GM12872 (cell line): ENCODE measurements around the gene RAI14.

ENCODE experiments used
- CTCF ChIP-seq: IDR thresholded peaks from 3 replicates; pipeline ENCODE4 v1.5.1; 2011; ENCODE audit warnings: low read depth, mild to moderate bottlenecking, low read length, moderate library complexity; ENCODE audit not compliant: insufficient read depth

Gene RAI14

GRCh38 chr5:34790069-34790468 is 133.9 kb downstream of the RAI14 start:
- no peak for TF ChIP-seq CTCF

- TF ChIP-seq CTCF, result no peak
Measured at GRCh38 chr5:34791761-34792244, 135.7 kb downstream of the RAI14 start.

GRCh38 chr5:34802834-34803563 is 146.9 kb downstream of the RAI14 start:
- TF ChIP-seq CTCF, result no peak

GRCh38 chr5:34803974-34804732 is 148.0 kb downstream of the RAI14 start:
- no peak for TF ChIP-seq CTCF

GRCh38 chr5:34804913-34805312 is 148.8 kb downstream of the RAI14 start:
- no peak for TF ChIP-seq CTCF

- TF ChIP-seq CTCF, result no peak
Measured at GRCh38 chr5:34806532-34806931, 150.4 kb downstream of the RAI14 start.

GRCh38 chr5:34811706-34812105 is 155.6 kb downstream of the RAI14 start:
- no peak for TF ChIP-seq CTCF
